ENCODE measurements around the gene SCYL2. TPM values are rescaled to one million over a fixed set of nuclear protein-coding genes. Genes with fewer than 3 reads are reported as not detected.

Gene SCYL2
- total and polyA plus RNA-seq, 10 of the 15 experiments (the other 5 are each of a cell fraction or from before 2014, with no cell fraction given), result 5.4 to 34.3 (median 26.9) TPM

GRCh38 chr12:100382338-100382737 lies 115.4 kb downstream of the SCYL2 start (continued):
- TF ChIP-seq USF1 (IDR thresholded peaks at IDR 0.05; ENCODE audit: borderline replicate concordance, extremely low read length, insufficient read depth, low read depth, low read length), result no peak
- TF ChIP-seq SIN3A (IDR thresholded peaks at IDR 0.05; ENCODE audit: low read depth, low read length), result no peak
- no peak for TF ChIP-seq CHD1 (IDR thresholded peaks at IDR 0.05; ENCODE audit: low read depth, low read length)

- ChIA-PET CTCF (interaction anchor here (0.7 to 1.9 kb wide), 2 partner anchors 21 to 1293 kb away, joined by 3 to 5 read pairs; no protein-coding TSS in a partner anchor), RAD21 (ENCODE audit: unreplicated experiment) (no interaction called here), SMC1A (ENCODE audit: uncharacterized antibody, unreplicated experiment) (interaction anchor here (0.7 to 1.4 kb wide), 3 partner anchors 14 to 138 kb away, joined by 3 to 4 read pairs (median 3); no protein-coding TSS in a partner anchor), POLR2A (no interaction called here)
- no peak for ATAC-seq
- Histone ChIP-seq H3K36me3 (ENCODE audit: control insufficient read depth in 2 of 2, insufficient read depth in 2 of 2, low read length in 1 of 2) (no peaks in the 10 kb centered on the region), H3K9me3 (replicated peaks; ENCODE audit: control insufficient read depth, insufficient read depth, low read length) (no peaks in the 10 kb centered on the region), H4K20me1 (ENCODE audit: control insufficient read depth, insufficient read depth) (no peaks in the 10 kb centered on the region), H3K4me3 (no peak overlapping the region), H3K27ac (ENCODE audit: control insufficient read depth, insufficient read depth) (no peak overlapping the region), H3K79me2 (ENCODE audit: control insufficient read depth, insufficient read depth, low read length) (no peaks in the 10 kb centered on the region), H3K4me2 (ENCODE audit: control insufficient read depth, insufficient read depth) (no peak overlapping the region), H2AFZ (ENCODE audit: control insufficient read depth, low read depth, low read length) (no peak overlapping the region), H3K9ac (ENCODE audit: control insufficient read depth, insufficient read depth, low read length) (no peak overlapping the region), H3K4me1 (ENCODE audit: control insufficient read depth, insufficient read depth, low read length) (no peaks in the 10 kb centered on the region), H3K27me3 (replicated peaks in 1 of 2; ENCODE audit: control insufficient read depth in 2 of 2, insufficient read depth in 2 of 2, low read length in 1 of 2) (no peaks in the 10 kb centered on the region)
- in situ Hi-C loops (cut with MboI) (no loop called here), intact Hi-C loops (cut with micrococcal nuclease; ENCODE audit: unreplicated experiment) (no loop called here)
- BruUV-seq (replicated peaks), result no TSS peak
- no peak for FAIRE-seq
- 54% methylated on average over 9 of the region's 9 CpGs for WGBS (ENCODE audit: insufficient coverage, insufficient replicate concordance, low lambda C conversion rate, missing lambda C conversion rate)
- DNase-seq (ENCODE audit: low read depth, low spot score), result no peak
- TF ChIP-seq NR2F1 (conservative IDR thresholded peaks at IDR 0.05) (no peak), CBX5 (IDR thresholded peaks at IDR 0.05; ENCODE audit: low read depth) (no peak), MEF2A (IDR thresholded peaks at IDR 0.05; ENCODE audit: insufficient read depth, low read depth, low read length) (no peak), PRDM15 (CRISPR knock-in tag; IDR thresholded peaks at IDR 0.05) (no peak), ZNF274 (IDR thresholded peaks at IDR 0.05; ENCODE audit: insufficient read depth, insufficient read length) (no peak), CREM (IDR thresholded peaks at IDR 0.05; ENCODE audit: low read depth) (no peak), ATF7 (IDR thresholded peaks at IDR 0.05; ENCODE audit: low read depth) (no peak), TARDBP (IDR thresholded peaks at IDR 0.05; ENCODE audit: borderline replicate concordance) (no peak), PAX5 (IDR thresholded peaks at IDR 0.05; ENCODE audit: borderline replicate concordance, low read depth, low read length) (no peak), SREBF1 (IDR thresholded peaks at IDR 0.05; ENCODE audit: low read length) (no peak), ASH2L (IDR thresholded peaks at IDR 0.05; ENCODE audit: borderline replicate concordance, low read depth) (no peak), NFIC (IDR thresholded peaks at IDR 0.05; ENCODE audit: low read depth, low read length) (no peak), TCF12 (IDR thresholded peaks at IDR 0.05; ENCODE audit: low read depth, low read length) (no peak)
These were observed 116.9 kb downstream of the SCYL2 start for GRCh38 chr12:100383586-100384558.

All from GM12878 (cell line).